ENCODE measurements around the gene ZSWIM3.

DNA sequence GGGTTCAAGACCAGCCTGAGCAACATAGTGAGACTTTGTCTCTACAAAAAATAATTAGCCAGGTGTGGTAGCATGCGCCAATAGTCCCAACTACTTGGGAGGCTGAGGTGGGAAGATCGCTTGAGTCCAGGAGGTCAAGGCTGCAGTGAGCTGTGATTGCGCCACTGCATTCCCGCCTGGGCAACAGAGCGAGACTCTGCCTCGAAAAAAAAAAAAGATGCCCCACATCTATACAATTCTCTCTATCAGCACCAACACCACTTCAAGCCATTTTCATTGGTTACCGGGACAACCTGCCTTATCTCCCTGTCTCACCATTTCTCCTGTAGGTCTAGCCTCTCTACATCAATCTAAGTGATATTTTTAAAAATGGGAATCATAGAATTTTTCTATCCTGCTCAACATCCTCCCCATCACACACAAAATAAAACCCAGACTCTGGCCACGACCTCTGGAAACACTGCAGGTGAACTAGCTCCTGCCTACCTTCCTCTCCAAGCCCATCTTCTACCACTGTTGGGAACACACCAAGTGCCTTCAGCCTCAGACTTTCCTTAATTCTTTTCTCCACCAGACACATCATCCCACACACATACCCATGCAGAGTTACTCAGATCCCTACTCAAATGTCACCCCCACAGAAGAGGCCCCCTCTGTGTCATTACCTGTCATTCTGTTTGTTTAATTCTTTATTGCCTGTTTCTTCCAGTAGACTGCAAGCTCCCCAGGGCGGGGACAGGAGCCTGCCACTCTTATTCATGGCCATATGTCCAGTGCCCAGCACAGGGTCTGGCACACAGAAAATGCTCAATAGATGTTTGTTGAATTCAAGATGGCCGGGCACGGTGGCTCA lies 64.1 kb downstream of the ZSWIM3 start:
- TF ChIP-seq POLR2A (IDR thresholded peaks at IDR 0.05), result no peak
- no peak for TF ChIP-seq CTCF (IDR thresholded peaks at IDR 0.05)

All from testis (tissue), 2 donors.